Measurements from ENCODE around the gene NXPH3.

NXPH3 gene

GRCh38 chr17:49598918-49599317, 23.2 kb downstream of the NXPH3 start:
- Histone ChIP-seq H3K36me3 (ENCODE audit: insufficient read depth, low read length) (peaks cover 84% of the 10 kb centered on the region), H3K4me2 (ENCODE audit: insufficient read depth, low read length) (no peak overlapping the region), H3K4me1 (ENCODE audit: insufficient read depth, low read length) (no peaks in the 10 kb centered on the region), H3K27ac (ENCODE audit: low read length) (no peak overlapping the region), H3K27me3 (ENCODE audit: insufficient read depth, low read length, poor library complexity) (no peaks in the 10 kb centered on the region), H3K4me3 (ENCODE audit: low read depth in 1 of 2, low read length in 2 of 2) (no peak overlapping the region), H3K9me3 (ENCODE audit: insufficient read depth, low read length, severe bottlenecking) (no peaks in the 10 kb centered on the region), H3K9ac (ENCODE audit: low read depth, low read length) (no peak overlapping the region), H3K79me2 (ENCODE audit: insufficient read depth, low read length) (no peaks in the 10 kb centered on the region), H4K20me1 (ENCODE audit: insufficient read depth, low read length) (no peaks in the 10 kb centered on the region), H2AFZ (ENCODE audit: low read depth, low read length) (no peak overlapping the region)
- no peak for DNase-seq
- no peak for TF ChIP-seq EZH2 (IDR thresholded peaks at IDR 0.05; ENCODE audit: borderline replicate concordance, low read depth, low read length, severe bottlenecking)
- no peak for TF ChIP-seq CTCF (IDR thresholded peaks at IDR 0.05; ENCODE audit: borderline replicate concordance, extremely low read depth, low read length, poor library complexity, severe bottlenecking)
- no peak for ATAC-seq (ENCODE audit: insufficient read depth, low read depth)

GRCh38 chr17:49600949-49601348, 25.3 kb downstream of the NXPH3 start:
- Histone ChIP-seq H3K4me3 (ENCODE audit: low read depth in 1 of 2, low read length in 2 of 2) (no peak overlapping the region), H3K27ac (ENCODE audit: low read length) (no peak overlapping the region), H3K9me3 (ENCODE audit: insufficient read depth, low read length, severe bottlenecking) (no peaks in the 10 kb centered on the region), H3K36me3 (ENCODE audit: insufficient read depth, low read length) (peaks cover 90% of the 10 kb centered on the region), H3K27me3 (ENCODE audit: insufficient read depth, low read length, poor library complexity) (no peaks in the 10 kb centered on the region), H3K4me2 (ENCODE audit: insufficient read depth, low read length) (no peak overlapping the region), H3K79me2 (ENCODE audit: insufficient read depth, low read length) (no peaks in the 10 kb centered on the region), H2AFZ (ENCODE audit: low read depth, low read length) (no peak overlapping the region), H4K20me1 (ENCODE audit: insufficient read depth, low read length) (no peaks in the 10 kb centered on the region), H3K4me1 (ENCODE audit: insufficient read depth, low read length) (no peaks in the 10 kb centered on the region), H3K9ac (ENCODE audit: low read depth, low read length) (no peak overlapping the region)
- DNase-seq (no peak), ATAC-seq (ENCODE audit: insufficient read depth, low read depth) (no peak)
- TF ChIP-seq CTCF (IDR thresholded peaks at IDR 0.05; ENCODE audit: borderline replicate concordance, extremely low read depth, low read length, poor library complexity, severe bottlenecking) (no peak), EZH2 (IDR thresholded peaks at IDR 0.05; ENCODE audit: borderline replicate concordance, low read depth, low read length, severe bottlenecking) (no peak)

GRCh38 chr17:49602783-49603182, 27.1 kb downstream of the NXPH3 start:
- no peak overlapping the region for H3K4me2 ChIP-seq (ENCODE audit: insufficient read depth, low read length)
- H3K27ac ChIP-seq (ENCODE audit: low read length) = no peak overlapping the region
- ATAC-seq (ENCODE audit: insufficient read depth, low read depth) (no peak), DNase-seq (no peak)
- peaks cover 90% of the 10 kb centered on the region for H3K36me3 ChIP-seq (ENCODE audit: insufficient read depth, low read length)
- H3K79me2 ChIP-seq (ENCODE audit: insufficient read depth, low read length) = no peaks in the 10 kb centered on the region
- no peaks in the 10 kb centered on the region for H3K27me3 ChIP-seq (ENCODE audit: insufficient read depth, low read length, poor library complexity)
- no peaks in the 10 kb centered on the region for H4K20me1 ChIP-seq (ENCODE audit: insufficient read depth, low read length)
- H3K4me1 ChIP-seq (ENCODE audit: insufficient read depth, low read length) = no peaks in the 10 kb centered on the region
- no peak overlapping the region for H3K9ac ChIP-seq (ENCODE audit: low read depth, low read length)
- H2AFZ ChIP-seq (ENCODE audit: low read depth, low read length) = no peak overlapping the region
- no peak overlapping the region for H3K4me3 ChIP-seq (ENCODE audit: low read depth in 1 of 2, low read length in 2 of 2)
- no peak for TF ChIP-seq CTCF (IDR thresholded peaks at IDR 0.05; ENCODE audit: borderline replicate concordance, extremely low read depth, low read length, poor library complexity, severe bottlenecking)
- TF ChIP-seq EZH2 (IDR thresholded peaks at IDR 0.05; ENCODE audit: borderline replicate concordance, low read depth, low read length, severe bottlenecking) = no peak
- no peaks in the 10 kb centered on the region for H3K9me3 ChIP-seq (ENCODE audit: insufficient read depth, low read length, severe bottlenecking)

GRCh38 chr17:49603238-49603637, 27.6 kb downstream of the NXPH3 start:
- no peak overlapping the region for H3K9ac ChIP-seq (ENCODE audit: low read depth, low read length)
- TF ChIP-seq EZH2 (IDR thresholded peaks at IDR 0.05; ENCODE audit: borderline replicate concordance, low read depth, low read length, severe bottlenecking) (no peak), CTCF (IDR thresholded peaks at IDR 0.05; ENCODE audit: borderline replicate concordance, extremely low read depth, low read length, poor library complexity, severe bottlenecking) (no peak)
- H3K4me3 ChIP-seq (ENCODE audit: low read depth in 1 of 2, low read length in 2 of 2) = no peak overlapping the region
- H4K20me1 ChIP-seq (ENCODE audit: insufficient read depth, low read length) = no peaks in the 10 kb centered on the region
- H3K4me2 ChIP-seq (ENCODE audit: insufficient read depth, low read length) = no peak overlapping the region
- no peak overlapping the region for H3K27ac ChIP-seq (ENCODE audit: low read length)
- H3K79me2 ChIP-seq (ENCODE audit: insufficient read depth, low read length) = no peaks in the 10 kb centered on the region
- peaks cover 89% of the 10 kb centered on the region for H3K36me3 ChIP-seq (ENCODE audit: insufficient read depth, low read length)
- ATAC-seq (ENCODE audit: insufficient read depth, low read depth) (no peak), DNase-seq (no peak)
- no peaks in the 10 kb centered on the region for H3K4me1 ChIP-seq (ENCODE audit: insufficient read depth, low read length)
- no peaks in the 10 kb centered on the region for H3K27me3 ChIP-seq (ENCODE audit: insufficient read depth, low read length, poor library complexity)
- H3K9me3 ChIP-seq (ENCODE audit: insufficient read depth, low read length, severe bottlenecking) = no peaks in the 10 kb centered on the region
- no peak overlapping the region for H2AFZ ChIP-seq (ENCODE audit: low read depth, low read length)

Measured in DND-41 (cell line).